ENCODE measurements around the gene CHSY3. TPM values are rescaled to one million over a fixed set of nuclear protein-coding genes. Genes with fewer than 3 reads are reported as not detected.

The CHSY3 gene
- total and polyA plus RNA-seq, 4 donors, result 0.40 to 7.7 (median 2.1) TPM

- H3K9me3 ChIP-seq (ENCODE audit: control insufficient read depth in 4 of 4, low read length in 3 of 4), result no peaks in the 10 kb centered on the region
- DNase-seq (ENCODE audit: low spot score), result no peak
- H3K27me3 ChIP-seq (ENCODE audit: control insufficient read depth in 4 of 4, insufficient read depth in 4 of 4, low read length in 3 of 4), result no peaks in the 10 kb centered on the region
- H3K27ac ChIP-seq (ENCODE audit: low read depth in 1 of 2, low read length in 2 of 2), result no peak overlapping the region
- no peak overlapping the region for H3K4me3 ChIP-seq (ENCODE audit: low read depth in 1 of 3, low read length in 3 of 3)
- no peaks in the 10 kb centered on the region for H3K4me1 ChIP-seq (ENCODE audit: control insufficient read depth in 4 of 4, insufficient read depth in 4 of 4, low read length in 3 of 4)
- WGBS, result 84% methylated on average over 2 of the region's 2 CpGs
- H3K9ac ChIP-seq (ENCODE audit: low read depth in 1 of 2, low read length in 2 of 2), result no peak overlapping the region
- H3K36me3 ChIP-seq (ENCODE audit: control insufficient read depth in 4 of 4, insufficient read depth in 3 of 4, low read depth in 1 of 4, low read length in 3 of 4), result peaks cover 0 to 1% (median 0%) of the 10 kb centered on the region in 4 donors
- no peak for TF ChIP-seq HNF4A (conservative IDR thresholded peaks at IDR 0.05)
- TF ChIP-seq RXRA (IDR thresholded peaks at IDR 0.05), result no peak
- TF ChIP-seq, protein P1, sequence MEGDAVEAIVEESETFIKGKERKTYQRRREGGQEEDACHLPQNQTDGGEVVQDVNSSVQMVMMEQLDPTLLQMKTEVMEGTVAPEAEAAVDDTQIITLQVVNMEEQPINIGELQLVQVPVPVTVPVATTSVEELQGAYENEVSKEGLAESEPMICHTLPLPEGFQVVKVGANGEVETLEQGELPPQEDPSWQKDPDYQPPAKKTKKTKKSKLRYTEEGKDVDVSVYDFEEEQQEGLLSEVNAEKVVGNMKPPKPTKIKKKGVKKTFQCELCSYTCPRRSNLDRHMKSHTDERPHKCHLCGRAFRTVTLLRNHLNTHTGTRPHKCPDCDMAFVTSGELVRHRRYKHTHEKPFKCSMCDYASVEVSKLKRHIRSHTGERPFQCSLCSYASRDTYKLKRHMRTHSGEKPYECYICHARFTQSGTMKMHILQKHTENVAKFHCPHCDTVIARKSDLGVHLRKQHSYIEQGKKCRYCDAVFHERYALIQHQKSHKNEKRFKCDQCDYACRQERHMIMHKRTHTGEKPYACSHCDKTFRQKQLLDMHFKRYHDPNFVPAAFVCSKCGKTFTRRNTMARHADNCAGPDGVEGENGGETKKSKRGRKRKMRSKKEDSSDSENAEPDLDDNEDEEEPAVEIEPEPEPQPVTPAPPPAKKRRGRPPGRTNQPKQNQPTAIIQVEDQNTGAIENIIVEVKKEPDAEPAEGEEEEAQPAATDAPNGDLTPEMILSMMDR (IDR thresholded peaks at IDR 0.05; ENCODE audit: low read depth, low read length, missing input control), result no peak
- no peak for TF ChIP-seq TAF1 (conservative IDR thresholded peaks at IDR 0.05)
- TF ChIP-seq ATF3 (IDR thresholded peaks at IDR 0.05), result no peak
- TF ChIP-seq HNF4G (IDR thresholded peaks at IDR 0.05), result no peak
These were observed 172.7 kb downstream of the CHSY3 start for GRCh38 chr5:130077007-130077406.

GRCh38 chr5:130078661-130079060 is 174.4 kb downstream of the CHSY3 start:
- peaks cover 0 to 1% (median 0%) of the 10 kb centered on the region in 4 donors for H3K36me3 ChIP-seq (ENCODE audit: control insufficient read depth in 4 of 4, insufficient read depth in 3 of 4, low read depth in 1 of 4, low read length in 3 of 4)
- DNase-seq (ENCODE audit: low spot score), result no peak
- no peak overlapping the region for H3K9ac ChIP-seq (ENCODE audit: low read depth in 1 of 2, low read length in 2 of 2)
- no peak overlapping the region for H3K4me3 ChIP-seq (ENCODE audit: low read depth in 1 of 3, low read length in 3 of 3)
- H3K27me3 ChIP-seq (ENCODE audit: control insufficient read depth in 4 of 4, insufficient read depth in 4 of 4, low read length in 3 of 4), result no peaks in the 10 kb centered on the region
- H3K27ac ChIP-seq (ENCODE audit: low read depth in 1 of 2, low read length in 2 of 2), result no peak overlapping the region
- WGBS, result 83% methylated on average over 3 of the region's 3 CpGs
- no peaks in the 10 kb centered on the region for H3K9me3 ChIP-seq (ENCODE audit: control insufficient read depth in 4 of 4, low read length in 3 of 4)
- no peaks in the 10 kb centered on the region for H3K4me1 ChIP-seq (ENCODE audit: control insufficient read depth in 4 of 4, insufficient read depth in 4 of 4, low read length in 3 of 4)
- TF ChIP-seq GABPA (IDR thresholded peaks at IDR 0.05 in 1 of 2, conservative IDR thresholded peaks at IDR 0.05 in 1 of 2) (no peak), SP1 (IDR thresholded peaks at IDR 0.05) (no peak), HNF4A (conservative IDR thresholded peaks at IDR 0.05) (no peak), EGR1 (IDR thresholded peaks at IDR 0.05; ENCODE audit: low read depth in 2 of 2) (no peak), FOXA1 (IDR thresholded peaks at IDR 0.05) (no peak)
- TF ChIP-seq, protein P1 (IDR thresholded peaks at IDR 0.05; ENCODE audit: low read depth, low read length, missing input control), result no peak

DNA sequence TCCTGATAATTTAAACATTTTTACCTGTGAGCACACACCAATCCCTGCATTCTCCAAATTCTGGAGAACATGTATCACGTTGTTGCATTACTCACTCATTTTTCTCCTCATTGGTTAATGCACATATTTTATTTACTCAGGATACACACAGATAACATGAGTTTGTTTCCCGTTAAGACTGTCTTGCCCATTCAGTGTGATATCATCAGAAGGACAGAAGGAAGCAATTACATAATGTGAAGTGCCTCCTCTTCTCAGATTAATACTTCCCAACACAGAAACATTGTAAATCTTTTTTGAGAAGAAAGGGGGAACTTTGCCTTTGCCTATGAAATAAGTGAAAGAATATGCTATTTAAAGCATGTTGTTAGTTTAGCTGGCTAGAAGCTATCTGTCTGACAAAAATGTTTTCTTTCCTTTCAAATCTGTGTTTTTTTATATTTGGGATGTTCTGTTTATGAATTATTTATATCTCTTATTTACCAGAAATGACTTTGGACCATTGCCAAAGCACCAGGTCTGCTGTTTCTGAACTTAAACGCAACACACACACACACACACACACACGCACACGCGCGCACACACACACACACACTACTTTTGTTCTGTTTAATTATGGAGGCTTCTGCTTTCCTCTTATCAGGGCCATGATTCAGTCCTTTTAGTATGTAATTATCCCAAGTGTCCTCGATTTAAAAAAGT is 186.5 kb downstream of the CHSY3 start:
- H3K4me3 ChIP-seq (ENCODE audit: low read depth in 1 of 3, low read length in 3 of 3), result no peak overlapping the region
- WGBS, result 63% methylated on average over 8 of the region's 8 CpGs
- no peak for DNase-seq (ENCODE audit: low spot score)
- no peaks in the 10 kb centered on the region for H3K36me3 ChIP-seq (ENCODE audit: control insufficient read depth in 4 of 4, insufficient read depth in 3 of 4, low read depth in 1 of 4, low read length in 3 of 4)
- H3K4me1 ChIP-seq (ENCODE audit: control insufficient read depth in 4 of 4, insufficient read depth in 4 of 4, low read length in 3 of 4), result no peaks in the 10 kb centered on the region
- H3K27ac ChIP-seq (ENCODE audit: low read depth in 1 of 2, low read length in 2 of 2), result no peak overlapping the region
- no peak overlapping the region for H3K9ac ChIP-seq (ENCODE audit: low read depth in 1 of 2, low read length in 2 of 2)
- no peaks in the 10 kb centered on the region for H3K27me3 ChIP-seq (ENCODE audit: control insufficient read depth in 4 of 4, insufficient read depth in 4 of 4, low read length in 3 of 4)
- no peaks in the 10 kb centered on the region for H3K9me3 ChIP-seq (ENCODE audit: control insufficient read depth in 4 of 4, low read length in 3 of 4)
- TF ChIP-seq, protein P2, sequence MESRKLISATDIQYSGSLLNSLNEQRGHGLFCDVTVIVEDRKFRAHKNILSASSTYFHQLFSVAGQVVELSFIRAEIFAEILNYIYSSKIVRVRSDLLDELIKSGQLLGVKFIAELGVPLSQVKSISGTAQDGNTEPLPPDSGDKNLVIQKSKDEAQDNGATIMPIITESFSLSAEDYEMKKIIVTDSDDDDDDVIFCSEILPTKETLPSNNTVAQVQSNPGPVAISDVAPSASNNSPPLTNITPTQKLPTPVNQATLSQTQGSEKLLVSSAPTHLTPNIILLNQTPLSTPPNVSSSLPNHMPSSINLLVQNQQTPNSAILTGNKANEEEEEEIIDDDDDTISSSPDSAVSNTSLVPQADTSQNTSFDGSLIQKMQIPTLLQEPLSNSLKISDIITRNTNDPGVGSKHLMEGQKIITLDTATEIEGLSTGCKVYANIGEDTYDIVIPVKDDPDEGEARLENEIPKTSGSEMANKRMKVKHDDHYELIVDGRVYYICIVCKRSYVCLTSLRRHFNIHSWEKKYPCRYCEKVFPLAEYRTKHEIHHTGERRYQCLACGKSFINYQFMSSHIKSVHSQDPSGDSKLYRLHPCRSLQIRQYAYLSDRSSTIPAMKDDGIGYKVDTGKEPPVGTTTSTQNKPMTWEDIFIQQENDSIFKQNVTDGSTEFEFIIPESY (IDR thresholded peaks at IDR 0.05), result no peak
- TF ChIP-seq FOXA2 (IDR thresholded peaks at IDR 0.05) (no peak), HNF4G (IDR thresholded peaks at IDR 0.05) (no peak), ATF3 (IDR thresholded peaks at IDR 0.05) (no peak), RAD21 (IDR thresholded peaks at IDR 0.05) (no peak), RXRA (IDR thresholded peaks at IDR 0.05) (no peak), REST (IDR thresholded peaks at IDR 0.05) (no peak), NR2F2 (IDR thresholded peaks at IDR 0.05) (no peak)

Measured in liver (tissue), 9 donors.